PC-3 (cell line): ENCODE data around the gene DNAH10. TPM values are rescaled to one million over a fixed set of nuclear protein-coding genes. Genes with fewer than 3 reads are reported as not detected.

ENCODE experiments used
- ATAC-seq: fragments of 200-7000 bp; cut with Tn5 transposase; 2 replicates; pipeline ENCODE4 v1.9.1; 2020; ENCODE audit warnings: mild to moderate bottlenecking, moderate library complexity
- BruUV-seq: library from RNA; stranded (reverse); fragments of 400-500 nt; replicated peaks from 2 replicates; lab custom pipeline; 2021; lab: Mats Ljungman, UMichigan
- CTCF ChIA-PET: fragments of 300-600 bp; sonication (Branson Sonifier 250); formaldehyde crosslinking; loops from one replicate; lab custom pipeline; 2022; ENCODE audit warnings: antibody characterized with exemption; lab: Charles Lee
- POLR2A ChIA-PET: fragments of 300-600 bp; sonication (Branson Sonifier 250); formaldehyde crosslinking; loops from one replicate; lab custom pipeline; 2022; ENCODE audit warnings: antibody characterized with exemption; ENCODE audit not compliant: unreplicated experiment; lab: Charles Lee
- DNase-seq: peaks from one replicate; pipeline ENCODE4 v3.0.0-alpha.2; 2015
- H2AFZ ChIP-seq: fragments of 300-600 bp; sonication (generic); 2 replicates; pipeline ENCODE4 v1.6.0; 2016; ENCODE audit warnings: antibody characterized with exemption, low read length
- H3F3A ChIP-seq: fragments of 300-600 bp; sonication (generic); one replicate; pipeline ENCODE4 v1.6.0; 2017; ENCODE audit warnings: antibody characterized with exemption, low read length, control low read depth, mild to moderate bottlenecking; ENCODE audit not compliant: unreplicated experiment
- H3K27ac ChIP-seq: fragments of 300-600 bp; sonication (generic); 2 replicates; pipeline ENCODE4 v1.5.1; 2016; ENCODE audit warnings: mild to moderate bottlenecking, low read length
- H3K27me3 ChIP-seq: fragments of 300-600 bp; sonication (generic); 2 replicates; pipeline ENCODE4 v1.6.1; 2016; ENCODE audit warnings: low read length, mixed read lengths
- H3K36me3 ChIP-seq: fragments of 300-600 bp; sonication (generic); 2 replicates; pipeline ENCODE4 v1.6.1; 2016; ENCODE audit warnings: low read depth, mixed run types, low read length, mixed read lengths
- H3K4me1 ChIP-seq: fragments of 300-600 bp; sonication (generic); 2 replicates; pipeline ENCODE4 v1.5.1; 2016; ENCODE audit warnings: low read length; ENCODE audit not compliant: insufficient read depth
- H3K4me2 ChIP-seq: fragments of 300-600 bp; sonication (generic); 2 replicates; pipeline ENCODE4 v1.6.0; 2016; ENCODE audit warnings: low read length
- H3K4me3 ChIP-seq: fragments of 300-600 bp; sonication (generic); 2 replicates; pipeline ENCODE4 v1.5.1; 2016; ENCODE audit warnings: mild to moderate bottlenecking, low read length, mixed read lengths
- H3K79me2 ChIP-seq: fragments of 300-600 bp; sonication (generic); 2 replicates; pipeline ENCODE4 v1.6.1; 2017; ENCODE audit warnings: low read length, mixed read lengths
- H3K9ac ChIP-seq: fragments of 300-600 bp; sonication (generic); 2 replicates; pipeline ENCODE4 v1.6.0; 2016; ENCODE audit warnings: mild to moderate bottlenecking, low read length
- H3K9me2 ChIP-seq: fragments of 300-600 bp; sonication (generic); replicated peaks from 2 replicates; pipeline ENCODE4 v1.6.1; 2016; ENCODE audit warnings: mixed run types, low read length, mixed read lengths
- H3K9me3 ChIP-seq: fragments of 300-600 bp; sonication (generic); 2 replicates; pipeline ENCODE4 v1.6.1; 2016; ENCODE audit warnings: low read length, mixed read lengths
- H4K20me1 ChIP-seq: fragments of 300-600 bp; sonication (generic); 2 replicates; pipeline ENCODE4 v1.6.1; 2016; ENCODE audit warnings: low read length, mixed read lengths
- EZH2 ChIP-seq: fragments of 300-600 bp; sonication (generic); IDR thresholded peaks from one replicate; pipeline ENCODE4 v1.6.1; 2017; ENCODE audit warnings: antibody characterized with exemption, mild to moderate bottlenecking, low read length; ENCODE audit not compliant: unreplicated experiment
- EZH2phosphoT487 ChIP-seq: fragments of 300-600 bp; sonication (generic); IDR thresholded peaks from 2 replicates; pipeline ENCODE4 v1.6.1; 2018; ENCODE audit warnings: mild to moderate bottlenecking, antibody characterized with exemption, low read length, borderline replicate concordance
- intact Hi-C: fragments of 100-400 bp; cut with micrococcal nuclease; formaldehyde crosslinking; loops from 2 replicates; pipeline ENCODE4 v1.9.0; 2023
- total RNA-seq: library from RNA; depleted of rRNA; stranded (reverse); fragments of >200 nt; gene quantifications from 2 replicates; pipeline ENCODE4 v1.2.3, GENCODE V29; 2014; rRNA removed
- TF ChIP-seq, protein P1 (sequence below): fragments of 300-600 bp; sonication (generic); conservative IDR thresholded peaks from 2 replicates; pipeline ENCODE4 v1.5.1; 2017; ENCODE audit warnings: antibody characterized with exemption, low read depth, mild to moderate bottlenecking, low read length

Gene DNAH10
- total RNA-seq, 1 experiment from 2014 or later = 0.15 TPM

- peaks cover 21% of the 10 kb centered on the region for H3K36me3 ChIP-seq
- no TSS peak for BruUV-seq
- CTCF ChIA-PET = interaction anchor here (1.0 kb wide), 1 partner anchor 78 kb away, joined by 8 read pairs; no protein-coding TSS in a partner anchor
- POLR2A ChIA-PET = no interaction called here
- ATAC-seq (peak; percentile 93), DNase-seq (peak; percentile 84)
- no peak overlapping the region for H3K4me2 ChIP-seq
- TF ChIP-seq EZH2 = no peak
- TF ChIP-seq, protein P1, sequence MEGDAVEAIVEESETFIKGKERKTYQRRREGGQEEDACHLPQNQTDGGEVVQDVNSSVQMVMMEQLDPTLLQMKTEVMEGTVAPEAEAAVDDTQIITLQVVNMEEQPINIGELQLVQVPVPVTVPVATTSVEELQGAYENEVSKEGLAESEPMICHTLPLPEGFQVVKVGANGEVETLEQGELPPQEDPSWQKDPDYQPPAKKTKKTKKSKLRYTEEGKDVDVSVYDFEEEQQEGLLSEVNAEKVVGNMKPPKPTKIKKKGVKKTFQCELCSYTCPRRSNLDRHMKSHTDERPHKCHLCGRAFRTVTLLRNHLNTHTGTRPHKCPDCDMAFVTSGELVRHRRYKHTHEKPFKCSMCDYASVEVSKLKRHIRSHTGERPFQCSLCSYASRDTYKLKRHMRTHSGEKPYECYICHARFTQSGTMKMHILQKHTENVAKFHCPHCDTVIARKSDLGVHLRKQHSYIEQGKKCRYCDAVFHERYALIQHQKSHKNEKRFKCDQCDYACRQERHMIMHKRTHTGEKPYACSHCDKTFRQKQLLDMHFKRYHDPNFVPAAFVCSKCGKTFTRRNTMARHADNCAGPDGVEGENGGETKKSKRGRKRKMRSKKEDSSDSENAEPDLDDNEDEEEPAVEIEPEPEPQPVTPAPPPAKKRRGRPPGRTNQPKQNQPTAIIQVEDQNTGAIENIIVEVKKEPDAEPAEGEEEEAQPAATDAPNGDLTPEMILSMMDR = peak; percentile 96
- TF ChIP-seq EZH2phosphoT487 = no peak
- H3K27ac ChIP-seq = no peak overlapping the region
- H4K20me1 ChIP-seq = peaks cover 7% of the 10 kb centered on the region; the same call in 1 of the 2 replicates
- H3K79me2 ChIP-seq = peaks cover 36% of the 10 kb centered on the region
- H2AFZ ChIP-seq = no peak overlapping the region
- no peak overlapping the region for H3K4me3 ChIP-seq
- no peak overlapping the region for H3K9ac ChIP-seq
- H3K9me3 ChIP-seq = no peaks in the 10 kb centered on the region
- no peaks in the 10 kb centered on the region for H3K27me3 ChIP-seq
- H3K4me1 ChIP-seq = no peaks in the 10 kb centered on the region
- H3F3A ChIP-seq = no peaks in the 10 kb centered on the region
- intact Hi-C loops = loop anchor here (1.0 to 5.0 kb wide), 4 partner anchors 42 to 183 kb away; no protein-coding TSS in a partner anchor
- H3K9me2 ChIP-seq = no peaks in the 10 kb centered on the region
Observed at GRCh38 chr12:123983822-123984485, 221.9 kb downstream of the DNAH10 start.

DNA sequence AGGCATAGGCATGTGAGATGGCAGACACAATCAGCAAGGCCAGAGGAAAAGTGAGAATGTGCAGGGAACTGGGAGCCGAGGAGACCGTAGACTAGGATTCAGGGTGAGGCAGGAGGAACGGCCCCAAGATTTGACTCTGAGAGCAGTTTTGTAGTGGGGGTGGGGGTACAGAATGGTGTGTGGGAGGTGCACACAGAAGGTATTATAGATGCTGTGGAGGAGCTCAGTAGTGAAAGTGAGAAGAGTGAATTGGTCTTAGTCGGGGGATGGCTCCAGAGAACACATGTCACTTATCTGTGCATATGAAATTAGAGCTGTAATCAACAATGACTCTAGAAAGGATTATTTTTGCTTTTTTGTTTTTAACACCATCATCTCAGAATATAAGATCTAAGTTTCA is 222.8 kb downstream of the DNAH10 start:
- peaks cover 33% of the 10 kb centered on the region for H3K79me2 ChIP-seq
- peaks cover 31% of the 10 kb centered on the region for H3K36me3 ChIP-seq
- H3K4me2 ChIP-seq = no peak overlapping the region
- no peak for TF ChIP-seq EZH2phosphoT487
- no peak for TF ChIP-seq EZH2
- TF ChIP-seq, protein P1 = no peak
- DNase-seq (no peak), ATAC-seq (no peak)
- no TSS peak for BruUV-seq
- CTCF ChIA-PET = no interaction called here
- H4K20me1 ChIP-seq = peaks cover 7% of the 10 kb centered on the region; the same call in 1 of the 2 replicates
- H3K9ac ChIP-seq = no peak overlapping the region
- H3F3A ChIP-seq = no peaks in the 10 kb centered on the region
- H3K9me3 ChIP-seq = no peaks in the 10 kb centered on the region
- H2AFZ ChIP-seq = no peak overlapping the region
- POLR2A ChIA-PET = no interaction called here
- H3K4me1 ChIP-seq = no peaks in the 10 kb centered on the region
- H3K9me2 ChIP-seq = no peaks in the 10 kb centered on the region
- no peak overlapping the region for H3K4me3 ChIP-seq
- no peaks in the 10 kb centered on the region for H3K27me3 ChIP-seq
- H3K27ac ChIP-seq = no peak overlapping the region
- intact Hi-C loops = loop anchor here (1.0 to 5.0 kb wide), 2 partner anchors 43 to 80 kb away; no protein-coding TSS in a partner anchor

Other genes starting within 250 kb of the DNAH10 start
- gene RILPL1, start 228.6 kb upstream of the DNAH10 start, total RNA-seq = 14.7 and 18.8 TPM in 2 replicates
- gene TMED2, start 177.7 kb upstream of the DNAH10 start, total RNA-seq = 299 and 338 TPM in 2 replicates
- gene DDX55, start 160.2 kb upstream of the DNAH10 start, total RNA-seq = 41.1 and 50.0 TPM in 2 replicates
- 70.8 and 83.4 TPM in 2 replicates for gene EIF2B1, start 128.6 kb upstream of the DNAH10 start, total RNA-seq
- 24.2 and 37.6 TPM in 2 replicates for gene GTF2H3, start 128.5 kb upstream of the DNAH10 start, total RNA-seq
- 13.9 and 15.8 TPM in 2 replicates for gene TCTN2, start 91.2 kb upstream of the DNAH10 start, total RNA-seq
- 27.8 and 34.2 TPM in 2 replicates for gene ATP6V0A2, start 49.9 kb upstream of the DNAH10 start, total RNA-seq
- 9.6 and 9.7 TPM in 2 replicates for gene CCDC92, start 210.5 kb downstream of the DNAH10 start, total RNA-seq
- gene ZNF664, start 210.9 kb downstream of the DNAH10 start, total RNA-seq = 80.8 and 86.9 TPM in 2 replicates